Gastrocnemius medialis (tissue), 4 donors: Measurements from ENCODE around the gene FBXW9. TPM values are rescaled to one million over a fixed set of nuclear protein-coding genes. Genes with fewer than 3 reads are reported as not detected.

Experiments used
- ATAC-seq, 2 donors: fragments of 150-250 bp; one replicate each; pipeline ENCODE4 v1.9.1; 2016
- DNase-seq, 2 donors: peaks; one replicate each; pipeline ENCODE4 v3.0.0-alpha.2; 2019
- H3K27ac ChIP-seq, 4 donors: fragments of 200-600 bp; sonication (generic); 1 replicate in 1 of 4; 2 replicates in 3 of 4; pipeline ENCODE4 v1.5.1; 2016 to 2018; ENCODE audit warnings: mild to moderate bottlenecking in 2 of 4, moderate library complexity in 1 of 4
- H3K27me3 ChIP-seq, 3 donors: fragments of 200-600 bp; sonication (generic) in 2 of 3; 1 replicate in 1 of 3; 2 replicates in 2 of 3; pipeline versions ENCODE4 v1.5.1 to v1.6.0; 2016 to 2019; ENCODE audit warnings: mild to moderate bottlenecking in 1 of 3, moderate library complexity in 1 of 3
- H3K36me3 ChIP-seq, 2 donors: fragments of 200-600 bp; sonication (generic) in 1 of 2; one replicate each; pipeline ENCODE4 v1.5.1; 2017 to 2018
- H3K4me1 ChIP-seq, 2 donors: fragments of 200-600 bp; sonication (generic) in 1 of 2; one replicate each; pipeline ENCODE4 v1.5.1; 2016 to 2017; ENCODE audit warnings: mild to moderate bottlenecking in 2 of 2
- H3K4me3 ChIP-seq, 4 donors: fragments of 200-600 bp; sonication (generic) in 3 of 4; 1 replicate in 1 of 4; 2 replicates in 3 of 4; pipeline ENCODE4 v1.5.1; 2016 to 2019; ENCODE audit warnings: mild to moderate bottlenecking in 2 of 4
- H3K9me3 ChIP-seq, 3 donors: fragments of 200-600 bp; sonication (generic) in 2 of 3; 1 replicate in 1 of 3; 2 replicates in 2 of 3; pipeline ENCODE4 v1.5.1; 2016 to 2019
- CTCF ChIP-seq, 5 experiments: fragments of 450-650 bp in 3 of 5; fragments of 200-600 bp in 2 of 5; sonication (generic) in 2 of 5; IDR thresholded peaks in 4 of 5; conservative IDR thresholded peaks in 1 of 5; 1 replicate in 4 of 5; 2 replicates in 1 of 5; pipeline ENCODE4 v1.5.1; 2016 to 2019; ENCODE audit warnings: antibody characterized with exemption in 5 of 5, mild to moderate bottlenecking in 3 of 5, moderate library complexity in 3 of 5
- POLR2A ChIP-seq, 2 donors: fragments of 450-650 bp; IDR thresholded peaks; one replicate each; pipeline ENCODE4 v1.6.1; 2017; ENCODE audit warnings: antibody characterized with exemption in 2 of 2, mild to moderate bottlenecking in 2 of 2, moderate library complexity in 2 of 2
- in situ Hi-C, 4 donors: fragments of 200-750 bp; cut with MboI; loops; one replicate each; pipeline versions ENCODE4 v1.15.0 to v1.8.0; 2017; ENCODE audit warnings: low sequenced_read_pairs in 4 of 4
- intact Hi-C: fragments of 100-400 bp; cut with DNase I; formaldehyde crosslinking; loops from one replicate; pipeline ENCODE4 v1.15.1; 2023; ENCODE audit warnings: low total_unique reads
- total RNA-seq, 4 donors: library from RNA; depleted of rRNA; stranded (reverse); fragments of >200 nt; gene quantifications; one replicate each; pipeline versions ENCODE4 v1.1.0 to v1.2.3, GENCODE V29; 2016

The FBXW9 gene
- total RNA-seq, 4 donors from 2014 or later, result 2.5 to 5.8 (median 3.3) TPM

- H3K27me3 ChIP-seq, result no peaks in the 10 kb centered on the region
- intact Hi-C loops (loop anchor here (1.0 to 5.0 kb wide), 4 partner anchors 12 to 210 kb away; partner anchors contain the start of genes DHPS, FARSA, JUNB and TRIR), in situ Hi-C loops (no loop called here)
- peaks cover 26 to 29% of the 10 kb centered on the region in 2 donors for H3K4me1 ChIP-seq
- H3K9me3 ChIP-seq, result no peaks in the 10 kb centered on the region
- H3K4me3 ChIP-seq, result peak overlapping the region; percentile 70 to 80 (median 72)
- TF ChIP-seq CTCF (IDR thresholded peaks at IDR 0.05 in 4 of 5, conservative IDR thresholded peaks at IDR 0.05 in 1 of 5), result no peak
- TF ChIP-seq POLR2A (IDR thresholded peaks at IDR 0.05), result peak in 1 of 2 donors; percentile 23
- ATAC-seq (peak; percentile 67 to 68), DNase-seq (peak; percentile 34 to 69)
- H3K27ac ChIP-seq, result peak overlapping the region; percentile 87 to 99 (median 94)
- peaks cover 0 to 18% of the 10 kb centered on the region in 2 donors for H3K36me3 ChIP-seq
These were observed 25.5 kb upstream of the FBXW9 start for GRCh38 chr19:12721656-12722565.

- in situ Hi-C loops, result no loop called here
- H3K27ac ChIP-seq, result peak overlapping the region; percentile 87 to 99 (median 94)
- peaks cover 0 to 26% of the 10 kb centered on the region in 2 donors for H3K36me3 ChIP-seq
- peaks cover 26 to 29% of the 10 kb centered on the region in 2 donors for H3K4me1 ChIP-seq
- H3K9me3 ChIP-seq, result no peaks in the 10 kb centered on the region
- peak in 1 of 2 donors; percentile 28 for TF ChIP-seq POLR2A (IDR thresholded peaks at IDR 0.05)
- no peak for TF ChIP-seq CTCF (IDR thresholded peaks at IDR 0.05 in 4 of 5, conservative IDR thresholded peaks at IDR 0.05 in 1 of 5)
- no peaks in the 10 kb centered on the region for H3K27me3 ChIP-seq
- peak overlapping the region; percentile 70 to 80 (median 72) for H3K4me3 ChIP-seq
- ATAC-seq (peak in 1 of 2 donors; percentile 3), DNase-seq (no peak)
- intact Hi-C loops, result loop anchor here (5.0 kb wide), 3 partner anchors 39 to 211 kb away; partner anchors contain the start of genes DHPS, FARSA and JUNB
These were observed 24.6 kb upstream of the FBXW9 start for GRCh38 chr19:12720851-12721655.

GRCh38 chr19:12720296-12720695 is 23.9 kb upstream of the FBXW9 start:
- H3K9me3 ChIP-seq, result no peaks in the 10 kb centered on the region
- peaks cover 0 to 32% of the 10 kb centered on the region in 2 donors for H3K36me3 ChIP-seq
- intact Hi-C loops, result loop anchor here (5.0 kb wide), 3 partner anchors 38 to 212 kb away; partner anchors contain the start of genes DHPS, FARSA and JUNB
- H3K4me1 ChIP-seq, result peaks cover 26 to 29% of the 10 kb centered on the region in 2 donors
- in situ Hi-C loops, result no loop called here
- H3K27ac ChIP-seq, result peak overlapping the region; percentile 87 to 99 (median 94)
- TF ChIP-seq CTCF (IDR thresholded peaks at IDR 0.05 in 4 of 5, conservative IDR thresholded peaks at IDR 0.05 in 1 of 5) (no peak), POLR2A (IDR thresholded peaks at IDR 0.05) (no peak)
- H3K4me3 ChIP-seq, result peak overlapping the region; percentile 70 to 80 (median 72)
- ATAC-seq, result no peak
- no peak for DNase-seq
- H3K27me3 ChIP-seq, result no peaks in the 10 kb centered on the region

- Histone ChIP-seq H3K4me1 (peaks cover 10 to 14% of the 10 kb centered on the region in 2 donors), H3K4me3 (no peak overlapping the region), H3K36me3 (peaks cover 0 to 73% of the 10 kb centered on the region in 2 donors), H3K9me3 (no peaks in the 10 kb centered on the region), H3K27ac (no peak overlapping the region), H3K27me3 (no peaks in the 10 kb centered on the region)
- no peak for DNase-seq
- in situ Hi-C loops, result no loop called here
- no peak for TF ChIP-seq CTCF (IDR thresholded peaks at IDR 0.05 in 4 of 5, conservative IDR thresholded peaks at IDR 0.05 in 1 of 5)
- no peak for TF ChIP-seq POLR2A (IDR thresholded peaks at IDR 0.05)
- intact Hi-C loops, result no loop called here
- ATAC-seq, result no peak
These were observed 19.5 kb upstream of the FBXW9 start for GRCh38 chr19:12715929-12716328.
